ENCODE measurements around the gene KIF18A.
A peak's percentile ranks its signal among the peaks of the same experiment; 100 is the strongest.
"Not testable (repeated sequence)": the region's sequence is repeated elsewhere in the genome, so short reads cannot be mapped to it uniquely, and the experiment has no call there.

Gene KIF18A

DNA sequence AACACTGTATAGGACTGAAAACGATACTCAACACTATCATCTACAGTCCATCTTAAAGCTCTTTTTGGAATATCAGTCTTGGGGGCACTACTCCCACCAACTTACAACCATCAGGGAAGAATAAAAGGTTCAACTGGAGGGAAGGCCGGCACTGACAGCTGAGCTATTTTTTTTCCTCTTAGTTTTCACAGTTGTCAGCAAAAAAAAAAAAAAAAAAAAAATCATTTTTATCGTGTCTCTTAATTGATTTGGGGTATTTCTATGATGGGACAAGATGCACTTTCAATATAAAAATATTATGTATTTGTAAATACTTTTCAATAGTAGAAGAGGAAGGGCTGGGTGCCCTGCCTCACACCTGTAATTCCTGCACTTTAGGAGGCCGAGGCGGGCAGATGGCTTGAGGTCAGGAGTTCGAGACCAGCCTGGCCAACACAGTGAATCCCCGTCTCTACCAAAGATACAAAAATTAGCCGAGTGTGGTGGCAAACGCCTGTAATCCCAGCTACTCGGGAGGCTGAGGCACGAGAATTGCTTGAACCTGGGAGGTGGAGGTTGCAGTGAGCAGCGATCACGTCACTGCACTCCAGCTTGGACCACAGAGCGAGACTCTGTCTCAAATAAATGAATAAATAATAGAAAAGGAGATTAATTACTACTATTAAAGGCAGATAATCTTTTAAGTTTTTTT is 1.5 kb downstream of the KIF18A start:
- no peak for DNase-seq (ENCODE audit: low read depth)

- DNase-seq (ENCODE audit: low read depth): no peak
These were observed 2.1 kb downstream of the KIF18A start for GRCh38 chr11:28105869-28106268.

- no peak for DNase-seq (ENCODE audit: low read depth)
These were observed 3.0 kb downstream of the KIF18A start for GRCh38 chr11:28104984-28105383.

DNA sequence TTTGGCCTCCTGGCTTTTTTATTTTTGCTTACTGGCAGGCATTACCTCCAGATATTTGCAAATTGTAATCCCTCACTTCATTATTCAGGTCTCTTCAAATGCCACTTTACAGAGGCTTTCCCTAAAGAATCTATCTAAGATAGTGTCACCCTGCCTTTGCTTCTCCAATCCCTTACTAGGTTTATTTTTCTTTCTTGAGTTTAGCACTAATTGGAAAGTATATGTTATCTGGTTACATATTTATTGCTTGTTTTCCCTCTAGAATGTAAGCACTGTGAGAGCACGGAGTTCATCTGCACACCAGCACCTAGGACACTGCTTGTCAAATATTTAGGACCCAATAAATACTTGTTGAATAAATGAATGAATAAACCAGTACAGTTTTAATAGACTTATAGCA is 3.5 kb downstream of the KIF18A start:
- no peak for DNase-seq (ENCODE audit: low read depth)

GRCh38 chr11:28102300-28102699 is 5.7 kb downstream of the KIF18A start:
- not testable (repeated sequence) for DNase-seq (ENCODE audit: low read depth)

DNA sequence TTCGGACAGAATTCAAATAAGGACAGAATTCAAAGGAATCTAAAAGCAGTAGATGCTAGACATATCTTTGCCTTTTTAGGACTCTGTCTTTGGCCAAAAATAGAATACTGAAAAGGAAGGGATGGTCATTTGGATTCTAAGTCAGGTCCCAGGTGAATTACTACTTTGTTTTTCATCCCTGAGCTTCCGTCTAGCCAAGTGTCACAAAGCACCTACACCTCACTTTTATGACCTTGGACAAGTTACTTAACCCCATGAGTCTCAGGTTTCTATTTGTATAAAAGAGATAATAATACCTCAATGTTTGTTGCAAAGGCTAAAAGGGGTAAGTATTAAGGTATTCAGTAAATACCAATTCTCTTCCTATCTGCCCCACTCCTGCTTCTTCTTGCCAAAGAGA is 7.3 kb downstream of the KIF18A start:
- DNase-seq (ENCODE audit: low read depth): no peak

- no peak for DNase-seq (ENCODE audit: low read depth)
These were observed 8.2 kb downstream of the KIF18A start for GRCh38 chr11:28099715-28100114.

GRCh38 chr11:28098257-28098656 is 9.7 kb downstream of the KIF18A start:
- DNase-seq (ENCODE audit: low read depth): no peak

GRCh38 chr11:28092786-28093185 is 15.2 kb downstream of the KIF18A start:
- no peak for DNase-seq (ENCODE audit: low read depth)

DNA sequence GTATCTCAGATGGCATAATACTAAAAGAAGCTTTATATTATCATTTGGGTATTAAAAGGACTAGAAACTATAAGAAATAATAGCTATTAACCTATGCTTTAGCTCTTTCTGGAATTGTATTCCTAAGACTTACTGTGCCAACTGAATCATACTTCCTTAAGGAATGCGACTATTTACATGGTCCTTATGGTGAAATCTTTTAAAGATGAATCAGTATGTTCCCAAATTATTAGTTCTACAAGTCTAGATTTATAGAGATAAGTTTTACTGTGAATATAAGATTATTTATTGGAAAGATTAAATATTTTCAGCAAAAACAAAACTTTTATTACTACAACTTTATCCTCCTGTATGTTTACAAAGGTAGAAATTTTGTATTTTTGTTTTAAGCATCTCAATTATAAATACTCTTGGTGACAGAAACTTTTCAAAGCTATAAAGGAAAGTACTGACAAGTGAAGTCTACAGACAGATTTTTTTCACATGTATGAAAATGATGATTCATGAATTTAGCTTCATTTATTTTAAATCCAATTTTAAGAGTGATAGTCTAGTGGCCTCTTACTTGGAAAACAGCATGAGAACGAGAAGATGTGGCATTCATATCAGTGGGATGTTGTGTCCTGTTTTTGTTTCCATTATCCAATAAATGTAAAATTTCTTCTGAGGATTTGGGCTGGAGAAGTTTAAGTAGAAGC is 17.8 kb downstream of the KIF18A start:
- no peak for DNase-seq (ENCODE audit: low read depth)

DNA sequence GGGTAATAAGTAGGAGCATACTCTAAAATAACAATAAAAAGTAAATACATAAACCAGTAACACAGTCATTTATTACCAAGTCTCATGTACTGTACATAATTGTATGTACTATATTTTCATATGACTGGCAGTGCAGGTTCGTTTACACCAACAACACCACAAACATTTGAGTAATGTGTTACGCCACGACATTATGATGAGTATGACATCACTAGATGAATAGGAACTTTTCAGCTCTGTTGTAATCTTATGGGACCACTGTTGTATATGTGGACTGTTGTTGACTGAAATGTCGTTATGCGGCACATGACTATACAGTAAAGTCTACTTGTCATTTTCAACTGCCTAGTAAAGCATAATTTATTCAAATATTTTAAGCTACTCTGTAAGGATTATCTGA is 18.6 kb downstream of the KIF18A start:
- DNase-seq (ENCODE audit: low read depth): no peak

GRCh38 chr11:28087693-28088092 is 20.3 kb downstream of the KIF18A start:
- not testable (repeated sequence) for DNase-seq (ENCODE audit: low read depth)

DNA sequence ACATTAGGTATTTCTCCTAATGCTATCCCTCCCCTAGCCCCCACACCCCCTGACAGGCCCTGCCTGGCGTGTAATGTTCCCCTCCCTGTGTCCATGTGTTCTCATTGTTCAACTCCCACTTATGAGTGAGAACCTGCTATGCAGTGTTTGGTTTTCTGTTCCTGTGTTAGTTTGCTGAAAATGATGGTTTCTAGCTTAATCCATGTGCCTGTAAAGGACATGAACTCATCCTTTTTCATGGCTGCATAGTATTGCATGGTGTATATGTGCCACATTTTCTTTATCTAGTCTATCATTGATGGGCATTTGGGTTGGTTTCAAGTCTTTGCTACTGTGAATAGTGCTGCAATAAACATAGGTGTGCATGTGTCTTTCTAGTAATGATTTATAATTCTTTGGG is 20.8 kb downstream of the KIF18A start:
- not testable (repeated sequence) for DNase-seq (ENCODE audit: low read depth)

DNA sequence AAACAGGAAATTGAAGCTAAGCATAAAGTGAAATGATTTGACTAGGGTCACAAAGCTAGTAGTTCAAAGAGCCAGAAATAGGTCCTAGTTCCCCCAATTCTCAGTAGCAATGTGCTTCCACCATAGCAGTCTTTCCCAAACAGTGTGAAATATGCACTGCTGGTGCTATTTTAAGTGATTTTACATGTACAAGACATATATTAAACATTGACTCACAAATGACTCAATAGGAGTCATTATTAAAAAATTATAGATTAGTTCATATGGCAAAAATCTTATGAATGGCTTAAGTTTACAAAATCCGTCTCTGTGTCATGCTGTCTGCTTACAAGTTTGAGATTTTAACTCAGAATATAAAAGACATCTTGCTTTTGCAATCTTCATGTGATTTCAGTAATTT is 21.4 kb downstream of the KIF18A start:
- peak; percentile 56 for DNase-seq (ENCODE audit: low read depth)

- no peak for DNase-seq (ENCODE audit: low read depth)
These were observed 24.8 kb downstream of the KIF18A start for GRCh38 chr11:28083118-28083517.

GRCh38 chr11:28077521-28077920 is 30.4 kb downstream of the KIF18A start:
- no peak for DNase-seq (ENCODE audit: low read depth)

DNA sequence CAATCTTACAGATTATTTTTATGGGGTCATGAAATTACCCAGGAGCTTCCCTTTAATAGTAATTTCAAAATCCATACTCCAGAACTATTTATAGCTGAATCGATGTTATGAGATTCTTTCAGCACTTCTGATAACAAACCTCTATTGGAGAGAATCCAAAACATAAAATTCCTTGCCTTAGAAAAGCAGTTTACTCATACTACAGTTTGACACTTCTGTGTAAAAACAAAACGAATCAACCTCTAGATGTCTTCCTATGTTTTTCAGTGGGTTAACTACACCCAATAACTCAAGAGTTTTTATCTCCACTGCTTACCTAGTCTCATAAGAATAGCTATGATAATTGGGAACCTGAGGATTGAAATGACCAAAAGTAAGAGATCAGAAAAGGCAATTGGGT is 35.6 kb downstream of the KIF18A start:
- DNase-seq (ENCODE audit: low read depth): no peak

DNA sequence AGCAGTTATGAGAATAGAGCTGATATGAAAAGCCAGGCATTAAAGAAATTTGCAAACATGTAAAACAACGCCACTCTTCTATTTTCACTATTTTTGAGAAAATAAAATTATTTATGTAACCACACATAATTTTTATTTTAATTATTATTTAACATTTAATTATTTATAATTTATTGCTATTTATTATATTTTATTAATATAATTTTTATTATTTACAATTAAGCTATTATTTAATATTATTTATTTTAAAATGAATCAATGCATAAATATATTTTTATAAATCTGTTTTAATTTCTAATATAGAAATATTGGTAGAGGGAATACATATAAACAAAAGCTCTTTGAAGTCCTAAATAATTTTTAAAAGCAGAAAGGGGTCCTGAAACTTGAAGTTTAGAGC is 36.7 kb downstream of the KIF18A start:
- no peak for DNase-seq (ENCODE audit: low read depth)

- no peak for DNase-seq (ENCODE audit: low read depth)
These were observed 49.6 kb downstream of the KIF18A start for GRCh38 chr11:28058333-28058732.

- no peak for DNase-seq (ENCODE audit: low read depth)
These were observed 53.1 kb downstream of the KIF18A start for GRCh38 chr11:28054821-28055220.

DNA sequence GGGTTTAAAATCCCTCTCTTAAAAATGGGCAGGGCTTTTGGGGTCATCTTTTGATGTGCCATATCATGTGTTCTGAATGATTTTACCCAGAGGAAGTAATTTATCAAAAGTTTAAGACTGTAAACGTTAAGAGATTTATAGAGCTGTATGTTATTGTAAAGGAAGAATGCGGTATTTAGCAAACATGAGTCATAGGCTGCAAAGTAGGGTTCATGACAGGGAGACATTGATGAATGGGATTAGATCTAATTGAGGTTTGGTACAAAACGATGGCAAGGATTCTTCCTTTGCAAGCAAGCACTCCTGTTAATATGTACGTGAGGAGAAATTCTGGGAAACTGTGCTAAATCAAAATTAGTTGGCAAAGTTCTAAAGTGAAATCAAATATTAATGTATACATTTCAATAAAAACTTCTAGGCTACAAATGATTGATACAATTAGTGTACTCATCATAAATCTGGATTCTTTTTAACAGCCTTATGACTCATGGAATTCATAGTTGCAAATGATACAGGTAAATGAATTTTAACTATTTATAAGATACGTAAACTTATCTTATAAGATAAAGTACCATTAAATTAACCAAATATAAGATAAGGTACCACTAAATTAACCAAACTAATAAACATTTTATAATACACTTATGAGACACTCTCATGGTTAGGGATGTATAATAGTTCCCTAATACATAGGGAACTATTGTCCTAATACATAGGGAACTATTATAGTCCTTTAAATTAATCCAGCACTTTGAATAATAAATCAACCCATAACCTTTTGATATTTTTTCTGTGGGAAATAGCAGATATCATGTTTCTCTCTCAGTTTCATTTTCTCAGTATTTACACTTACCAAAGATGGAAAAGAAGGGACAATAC is 58.4 kb downstream of the KIF18A start:
- no peak for DNase-seq (ENCODE audit: low read depth)

GRCh38 chr11:28048812-28049211 is 59.1 kb downstream of the KIF18A start:
- DNase-seq (ENCODE audit: low read depth): no peak
